Neuronal stem cell (in vitro differentiated cells): ENCODE results near the gene PGLYRP4.

ENCODE experiments used
- DNase-seq: peaks from one replicate; pipeline ENCODE4 v3.0.0-alpha.2; 2013; ENCODE audit warnings: low spot score
- H2AFZ ChIP-seq: one replicate; pipeline ENCODE4 v1.6.1; 2013; ENCODE audit warnings: mild to moderate bottlenecking, low read length, inconsistent platforms
- H2AK5ac ChIP-seq: 2 replicates; pipeline ENCODE4 v1.6.1; 2013; ENCODE audit warnings: low read depth, mild to moderate bottlenecking, inconsistent platforms, low read length, moderate library complexity, mixed read lengths
- H2BK120ac ChIP-seq: 2 replicates; pipeline ENCODE4 v1.6.1; 2013; ENCODE audit warnings: low read depth, mild to moderate bottlenecking, inconsistent platforms, low read length, moderate library complexity, mixed read lengths
- H2BK12ac ChIP-seq: one replicate; pipeline ENCODE4 v1.6.1; 2013; ENCODE audit warnings: low read length, inconsistent platforms
- H2BK15ac ChIP-seq: 2 replicates; pipeline ENCODE4 v1.6.1; 2013; ENCODE audit warnings: mild to moderate bottlenecking, low read length, inconsistent platforms, mixed read lengths
- H2BK5ac ChIP-seq: one replicate; pipeline ENCODE4 v1.6.1; 2013; ENCODE audit warnings: inconsistent platforms, mild to moderate bottlenecking, low read length, moderate library complexity
- H3K14ac ChIP-seq: one replicate; pipeline ENCODE4 v1.6.1; 2013; ENCODE audit warnings: low read length, inconsistent platforms
- H3K18ac ChIP-seq: 2 replicates; pipeline ENCODE4 v1.6.1; 2013; ENCODE audit warnings: low read length, inconsistent platforms
- H3K23ac ChIP-seq: 2 replicates; pipeline ENCODE4 v1.6.1; 2013; ENCODE audit warnings: low read depth, mild to moderate bottlenecking, mixed read lengths, low read length, inconsistent platforms; ENCODE audit not compliant: poor library complexity
- H3K27ac ChIP-seq: replicated peaks from 3 replicates; pipeline ENCODE4 v1.5.1; 2013; ENCODE audit warnings: low read length, inconsistent platforms
- H3K27me3 ChIP-seq, 3 experiments: 2 replicates each; pipeline ENCODE4 v1.6.1; 2013; ENCODE audit warnings: low read length in 3 of 3, mild to moderate bottlenecking in 2 of 3, inconsistent platforms in 1 of 3, low read depth in 1 of 3, mixed read lengths in 1 of 3, moderate library complexity in 1 of 3; ENCODE audit not compliant: control insufficient read depth in 3 of 3, insufficient read depth in 3 of 3
- H3K36me3 ChIP-seq, 2 donors: replicated peaks in 1 of 2; 2 replicates each; pipeline ENCODE4 v1.6.1; 2013; ENCODE audit warnings: low read length in 2 of 2; ENCODE audit not compliant: control insufficient read depth in 2 of 2, insufficient read depth in 2 of 2
- H3K4ac ChIP-seq: 2 replicates; pipeline ENCODE4 v1.6.1; 2013; ENCODE audit warnings: inconsistent platforms, mild to moderate bottlenecking, low read length, moderate library complexity
- H3K4me1 ChIP-seq, 2 donors: 1 replicate in 1 of 2; 2 replicates in 1 of 2; pipeline ENCODE4 v1.6.1; 2013; ENCODE audit warnings: low read length in 2 of 2, low read depth in 1 of 2; ENCODE audit not compliant: control insufficient read depth in 2 of 2, insufficient read depth in 1 of 2
- H3K4me2 ChIP-seq: one replicate; pipeline ENCODE4 v1.6.1; 2013; ENCODE audit warnings: mild to moderate bottlenecking, low read length, inconsistent platforms; ENCODE audit not compliant: insufficient read depth, poor library complexity, severe bottlenecking
- H3K4me3 ChIP-seq, 2 donors: 2 replicates each; pipeline ENCODE4 v1.5.1; 2013; ENCODE audit warnings: low read length in 2 of 2, mild to moderate bottlenecking in 2 of 2, inconsistent platforms in 1 of 2, moderate library complexity in 1 of 2
- H3K79me1 ChIP-seq: one replicate; pipeline ENCODE4 v1.6.1; 2013; ENCODE audit warnings: low read depth, mild to moderate bottlenecking, inconsistent platforms, low read length, moderate library complexity
- H3K9ac ChIP-seq: one replicate; pipeline ENCODE4 v1.6.1; 2013; ENCODE audit warnings: mild to moderate bottlenecking, low read depth, low read length, inconsistent platforms; ENCODE audit not compliant: poor library complexity
- H3K9me3 ChIP-seq, 2 donors: replicated peaks in 1 of 2; 2 replicates each; pipeline versions ENCODE3 to v1.6.1; 2013; ENCODE audit warnings: low read length in 2 of 2, mild to moderate bottlenecking in 2 of 2, inconsistent platforms in 1 of 2, low read depth in 1 of 2, mixed read lengths in 1 of 2, moderate library complexity in 1 of 2; ENCODE audit not compliant: control insufficient read depth in 2 of 2, insufficient read depth in 1 of 2
- H4K8ac ChIP-seq: one replicate; pipeline ENCODE4 v1.6.1; 2013; ENCODE audit warnings: low read depth, mild to moderate bottlenecking, inconsistent platforms, low read length, moderate library complexity
- H4K91ac ChIP-seq: one replicate; pipeline ENCODE4 v1.6.1; 2013; ENCODE audit warnings: low read length, low read depth, mild to moderate bottlenecking, inconsistent platforms; ENCODE audit not compliant: poor library complexity
- WGBS, 2 donors: extraction: QIAGEN DNeasy Blood & Tissue Kit; methylation state at CpG; one replicate each; pipeline ENCODE4 v1.1.7; 2013; ENCODE audit warnings: missing lambda C conversion rate in 2 of 2, mixed read lengths in 1 of 2; ENCODE audit not compliant: insufficient read length in 2 of 2, insufficient replicate concordance in 1 of 2; ENCODE audit errors: extremely low coverage in 2 of 2; 5-methylcytosine and 5-hydroxymethylcytosine counted together

The PGLYRP4 gene

DNA sequence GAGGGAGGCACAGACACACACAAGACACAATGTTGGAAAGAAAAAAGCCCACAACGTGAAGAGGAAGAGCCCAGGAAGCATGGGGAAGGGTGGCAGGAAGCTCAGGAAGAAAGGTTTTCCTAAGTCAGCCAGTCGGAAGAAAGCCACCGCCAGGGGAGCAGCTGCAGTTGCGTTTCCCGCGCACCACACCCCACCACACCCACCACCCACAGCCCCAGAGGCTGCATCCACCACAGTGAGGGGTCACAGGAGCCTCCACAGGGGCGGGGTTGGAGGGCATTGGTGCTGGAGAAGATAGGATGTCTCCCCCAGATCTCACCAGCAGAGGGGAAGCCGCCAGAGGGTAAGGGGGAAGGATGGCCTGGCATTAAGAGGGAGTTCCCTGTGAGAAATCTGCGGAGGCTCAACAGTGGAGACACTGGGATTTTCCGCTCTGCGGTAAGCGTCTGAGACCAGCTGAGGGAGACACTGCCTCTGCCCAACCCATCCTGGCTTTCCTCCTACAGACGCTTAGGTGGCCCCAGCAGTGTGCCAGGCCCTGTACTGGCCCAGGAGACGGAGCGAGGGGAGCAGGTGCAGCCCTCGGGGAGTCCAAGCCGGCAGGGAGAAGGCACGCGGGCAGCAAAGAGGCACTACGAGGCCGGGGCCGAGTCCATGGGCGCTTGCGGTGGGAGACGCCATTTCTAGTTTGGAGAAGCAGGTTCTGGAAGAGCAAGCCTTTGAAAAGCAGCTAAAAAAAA lies 55.7 kb downstream of the PGLYRP4 start:
- peak overlapping the region; percentile 74 for H3K18ac ChIP-seq
- no peak overlapping the region for H2BK15ac ChIP-seq
- H4K8ac ChIP-seq, result no peak overlapping the region
- H3K4ac ChIP-seq, result no peak overlapping the region
- no peak overlapping the region for H4K91ac ChIP-seq
- H3K9ac ChIP-seq, result peak overlapping the region; percentile 30
- peak overlapping the region; percentile 66 for H2BK12ac ChIP-seq
- no peak overlapping the region for H3K4me2 ChIP-seq
- H3K4me3 ChIP-seq, result no peak overlapping the region
- H3K27ac ChIP-seq, result no peak overlapping the region
- H3K27me3 ChIP-seq, result peaks cover 0 to 22% (median 0%) of the 10 kb centered on the region in 3 experiments
- peak overlapping the region; percentile 75 for H3K14ac ChIP-seq
- no peak overlapping the region for H2AK5ac ChIP-seq
- H3K9me3 ChIP-seq, result no peaks in the 10 kb centered on the region
- peak overlapping the region; percentile 86 for H3K23ac ChIP-seq
- peaks cover 0 to 7% of the 10 kb centered on the region in 2 donors for H3K4me1 ChIP-seq
- no peaks in the 10 kb centered on the region for H3K79me1 ChIP-seq
- no peaks in the 10 kb centered on the region for H3K36me3 ChIP-seq
- WGBS, 2 donors, result no CpG with 5 or more reads among the region's 25 CpGs
- peak overlapping the region; percentile 67 for H2BK120ac ChIP-seq
- H2BK5ac ChIP-seq, result peak overlapping the region; percentile 54
- no peak for DNase-seq
- H2AFZ ChIP-seq, result no peak overlapping the region

GRCh38 chr1:153292185-153292584 lies 56.5 kb downstream of the PGLYRP4 start:
- Histone ChIP-seq H4K91ac (no peak overlapping the region), H2BK5ac (no peak overlapping the region), H4K8ac (no peak overlapping the region), H2BK12ac (no peak overlapping the region), H3K9me3 (no peaks in the 10 kb centered on the region), H3K4ac (no peak overlapping the region), H2BK15ac (no peak overlapping the region), H3K4me2 (no peak overlapping the region), H2AFZ (no peak overlapping the region), H3K18ac (no peak overlapping the region), H3K27me3 (peaks cover 0 to 22% (median 0%) of the 10 kb centered on the region in 3 experiments), H3K36me3 (no peaks in the 10 kb centered on the region), H2BK120ac (no peak overlapping the region), H3K23ac (no peak overlapping the region), H3K4me3 (no peak overlapping the region), H3K79me1 (no peaks in the 10 kb centered on the region), H3K14ac (no peak overlapping the region), H3K4me1 (peaks cover 0 to 7% of the 10 kb centered on the region in 2 donors), H3K27ac (no peak overlapping the region), H2AK5ac (no peak overlapping the region), H3K9ac (no peak overlapping the region)
- no CpG with 5 or more reads among the region's 8 CpGs for WGBS, 2 donors
- no peak for DNase-seq

DNA sequence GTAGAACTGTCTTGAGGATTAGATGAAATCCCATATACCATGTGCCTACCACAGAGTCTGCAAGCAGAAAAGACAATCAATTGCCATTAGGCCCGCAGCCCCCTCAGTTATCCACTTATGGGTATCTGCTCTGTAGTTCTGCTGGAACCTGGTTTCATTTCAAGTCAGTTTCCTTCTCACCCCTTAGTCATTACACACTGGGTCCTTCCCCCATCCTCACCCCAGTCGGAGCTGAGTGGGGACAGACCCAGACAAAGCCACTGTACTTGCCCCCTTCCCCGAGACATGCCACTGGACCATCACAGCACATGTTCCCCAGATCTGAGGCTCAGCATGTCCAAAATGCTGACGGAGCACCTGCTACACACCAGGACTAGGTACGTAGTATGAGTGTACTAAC lies 57.1 kb downstream of the PGLYRP4 start:
- H4K91ac ChIP-seq, result no peak overlapping the region
- no peaks in the 10 kb centered on the region for H3K36me3 ChIP-seq
- H3K4me3 ChIP-seq, result no peak overlapping the region
- H2BK120ac ChIP-seq, result no peak overlapping the region
- no peak overlapping the region for H2AK5ac ChIP-seq
- no peaks in the 10 kb centered on the region for H3K79me1 ChIP-seq
- no peak for DNase-seq
- H2AFZ ChIP-seq, result no peak overlapping the region
- H3K23ac ChIP-seq, result no peak overlapping the region
- H3K4me2 ChIP-seq, result no peak overlapping the region
- no peak overlapping the region for H3K4ac ChIP-seq
- no peaks in the 10 kb centered on the region for H3K9me3 ChIP-seq
- H3K4me1 ChIP-seq, result peaks cover 0 to 7% of the 10 kb centered on the region in 2 donors
- no peak overlapping the region for H3K9ac ChIP-seq
- H3K27me3 ChIP-seq, result peaks cover 0 to 22% (median 0%) of the 10 kb centered on the region in 3 experiments
- H4K8ac ChIP-seq, result no peak overlapping the region
- no peak overlapping the region for H3K27ac ChIP-seq
- no peak overlapping the region for H2BK12ac ChIP-seq
- no peak overlapping the region for H2BK15ac ChIP-seq
- WGBS, 2 donors, result no CpG with 5 or more reads among the region's 5 CpGs
- no peak overlapping the region for H3K14ac ChIP-seq
- no peak overlapping the region for H2BK5ac ChIP-seq
- no peak overlapping the region for H3K18ac ChIP-seq

DNA sequence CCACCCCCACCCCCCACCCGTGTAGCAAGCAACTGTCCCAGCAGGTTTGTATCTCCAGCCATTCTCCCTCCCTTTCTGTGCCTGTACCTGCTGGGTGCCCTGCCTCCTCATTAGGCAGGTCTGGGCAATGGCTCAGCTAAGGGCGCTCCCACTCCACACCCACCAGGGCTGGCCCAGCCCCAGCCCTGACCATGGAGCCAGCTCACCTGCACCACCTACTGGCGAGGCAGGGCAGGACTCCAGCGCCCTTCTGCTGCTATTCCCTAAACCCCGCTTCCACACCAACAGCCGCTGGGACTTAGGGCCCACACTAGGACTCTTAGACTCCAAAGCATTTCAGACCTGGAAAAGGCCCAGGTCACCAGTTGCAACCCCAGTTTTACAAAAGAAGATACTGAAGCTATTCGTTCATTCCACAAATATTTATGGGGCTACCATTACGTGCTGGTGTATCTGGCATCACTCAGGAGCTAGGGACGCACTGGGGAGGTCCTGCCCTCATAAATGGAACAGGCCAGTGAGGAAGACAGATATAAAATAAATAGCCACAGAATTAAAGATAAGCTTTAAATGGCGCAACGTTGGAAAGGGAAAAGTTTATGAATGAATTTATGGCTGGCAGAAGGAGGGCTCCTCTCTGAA lies 59.9 kb downstream of the PGLYRP4 start:
- no peak overlapping the region for H3K4ac ChIP-seq
- H3K27me3 ChIP-seq, result peaks cover 0 to 14% (median 0%) of the 10 kb centered on the region in 3 experiments
- H4K91ac ChIP-seq, result no peak overlapping the region
- H3K4me3 ChIP-seq, result no peak overlapping the region
- H2BK120ac ChIP-seq, result no peak overlapping the region
- peaks cover 0 to 7% of the 10 kb centered on the region in 2 donors for H3K4me1 ChIP-seq
- H2AK5ac ChIP-seq, result no peak overlapping the region
- H3K23ac ChIP-seq, result no peak overlapping the region
- no peak overlapping the region for H2BK12ac ChIP-seq
- WGBS, 2 donors, result no CpG with 5 or more reads among the region's 11 CpGs
- no peak overlapping the region for H3K9ac ChIP-seq
- no peak overlapping the region for H3K18ac ChIP-seq
- no peak for DNase-seq
- no peaks in the 10 kb centered on the region for H3K79me1 ChIP-seq
- H3K36me3 ChIP-seq, result no peaks in the 10 kb centered on the region
- H3K9me3 ChIP-seq, result no peaks in the 10 kb centered on the region
- H3K27ac ChIP-seq, result no peak overlapping the region
- no peak overlapping the region for H4K8ac ChIP-seq
- H3K4me2 ChIP-seq, result no peak overlapping the region
- H2AFZ ChIP-seq, result no peak overlapping the region
- H3K14ac ChIP-seq, result no peak overlapping the region
- no peak overlapping the region for H2BK5ac ChIP-seq
- H2BK15ac ChIP-seq, result no peak overlapping the region
